Right lobe of liver (tissue), 4 donors: ENCODE results near the gene ADARB1.

Experiments used
- CTCF ChIP-seq, 4 donors: fragments of 200-600 bp in 3 of 4; fragments of 450-650 bp in 1 of 4; IDR thresholded peaks; one replicate each; pipeline versions ENCODE4 v1.5.1 to v1.8.0; 2016 to 2022; ENCODE audit warnings: antibody characterized with exemption in 4 of 4, mild to moderate bottlenecking in 2 of 4
- POLR2A ChIP-seq: fragments of 450-650 bp; IDR thresholded peaks from one replicate; pipeline ENCODE4 v1.6.1; 2017; ENCODE audit warnings: antibody characterized with exemption, mild to moderate bottlenecking
- donor health status: DM: no; HTN: no; CAD: no.
- donor health status: DM: no; HTN: no; CAD: no.
- donor health status: DM: no; HTN: yes; CAD: no.

GRCh38 chr21:45253633-45254459 lies 179.5 kb downstream of the ADARB1 start:
- TF ChIP-seq CTCF (IDR thresholded peaks at IDR 0.05) (no peak), POLR2A (no peak)
